Activated naive CD4-positive, alpha-beta T cell treated with anti-CD3 and anti-CD28 coated beads, Interleukin-2, amount 50 U/mL, for 24 hours (primary cell): ENCODE measurements around the gene ADCYAP1.

Source experiments
- H3K27ac Mint-ChIP-seq: one replicate; pipeline ENCODE4 v1.8.0; 2021; ENCODE audit warnings: mild to moderate bottlenecking, mixed read lengths
- H3K27me3 Mint-ChIP-seq: one replicate; pipeline ENCODE4 v1.8.0; 2021; ENCODE audit warnings: mixed read lengths
- H3K36me3 Mint-ChIP-seq: one replicate; pipeline ENCODE4 v1.8.0; 2021; ENCODE audit warnings: mixed read lengths
- H3K4me1 Mint-ChIP-seq: one replicate; pipeline ENCODE4 v1.8.0; 2021; ENCODE audit warnings: mixed read lengths
- H3K4me3 Mint-ChIP-seq: one replicate; pipeline ENCODE4 v1.8.0; 2021; ENCODE audit warnings: mild to moderate bottlenecking, mixed read lengths
- H3K9me3 Mint-ChIP-seq: one replicate; pipeline ENCODE4 v1.8.0; 2021; ENCODE audit warnings: mixed read lengths

The ADCYAP1 gene

GRCh38 chr18:936941-937340, 32.3 kb downstream of the ADCYAP1 start:
- Mint-ChIP-seq H3K27me3 (peaks cover 15% of the 10 kb centered on the region), H3K27ac (no peak overlapping the region), H3K9me3 (no peaks in the 10 kb centered on the region), H3K36me3 (no peaks in the 10 kb centered on the region), H3K4me3 (no peak overlapping the region), H3K4me1 (no peaks in the 10 kb centered on the region)

GRCh38 chr18:939166-939565, 34.5 kb downstream of the ADCYAP1 start:
- H3K4me1 Mint-ChIP-seq: no peaks in the 10 kb centered on the region
- H3K27ac Mint-ChIP-seq: no peak overlapping the region
- peaks cover 12% of the 10 kb centered on the region for H3K27me3 Mint-ChIP-seq
- H3K4me3 Mint-ChIP-seq: no peak overlapping the region
- no peaks in the 10 kb centered on the region for H3K36me3 Mint-ChIP-seq
- H3K9me3 Mint-ChIP-seq: no peaks in the 10 kb centered on the region

GRCh38 chr18:939958-940357, 35.3 kb downstream of the ADCYAP1 start:
- Mint-ChIP-seq H3K9me3 (no peaks in the 10 kb centered on the region), H3K36me3 (no peaks in the 10 kb centered on the region), H3K4me3 (no peak overlapping the region)

GRCh38 chr18:941331-941730, 36.7 kb downstream of the ADCYAP1 start:
- Mint-ChIP-seq H3K4me1 (no peaks in the 10 kb centered on the region), H3K4me3 (no peak overlapping the region), H3K36me3 (no peaks in the 10 kb centered on the region), H3K27me3 (peaks cover 8% of the 10 kb centered on the region), H3K27ac (no peak overlapping the region), H3K9me3 (no peaks in the 10 kb centered on the region)

More at GRCh38 chr18:939958-940357, 35.3 kb downstream of the ADCYAP1 start:
- no peak overlapping the region for H3K27ac Mint-ChIP-seq
- peaks cover 12% of the 10 kb centered on the region for H3K27me3 Mint-ChIP-seq
- H3K4me1 Mint-ChIP-seq: no peaks in the 10 kb centered on the region

- Mint-ChIP-seq H3K27ac (no peak overlapping the region), H3K4me1 (no peaks in the 10 kb centered on the region), H3K27me3 (peaks cover 6% of the 10 kb centered on the region), H3K36me3 (no peaks in the 10 kb centered on the region), H3K9me3 (no peaks in the 10 kb centered on the region), H3K4me3 (no peak overlapping the region)
Measured at GRCh38 chr18:944440-944839, 39.8 kb downstream of the ADCYAP1 start.

GRCh38 chr18:949724-950631, 45.3 kb downstream of the ADCYAP1 start:
- Mint-ChIP-seq H3K9me3 (no peaks in the 10 kb centered on the region), H3K27me3 (peaks cover 7% of the 10 kb centered on the region), H3K4me1 (no peaks in the 10 kb centered on the region), H3K36me3 (no peaks in the 10 kb centered on the region), H3K27ac (no peak overlapping the region), H3K4me3 (no peak overlapping the region)

- H3K36me3 Mint-ChIP-seq: no peaks in the 10 kb centered on the region
- peaks cover 11% of the 10 kb centered on the region for H3K27me3 Mint-ChIP-seq
- no peaks in the 10 kb centered on the region for H3K9me3 Mint-ChIP-seq
- no peak overlapping the region for H3K27ac Mint-ChIP-seq
- H3K4me1 Mint-ChIP-seq: no peaks in the 10 kb centered on the region
- no peak overlapping the region for H3K4me3 Mint-ChIP-seq
Measured at GRCh38 chr18:950882-951495, 46.3 kb downstream of the ADCYAP1 start.

- Mint-ChIP-seq H3K4me3 (no peak overlapping the region), H3K27ac (no peak overlapping the region), H3K4me1 (no peaks in the 10 kb centered on the region), H3K36me3 (no peaks in the 10 kb centered on the region), H3K27me3 (peaks cover 17% of the 10 kb centered on the region), H3K9me3 (no peaks in the 10 kb centered on the region)
Measured at GRCh38 chr18:955384-956066, 50.9 kb downstream of the ADCYAP1 start.

GRCh38 chr18:957829-958228, 53.2 kb downstream of the ADCYAP1 start:
- Mint-ChIP-seq H3K4me1 (peaks cover 8% of the 10 kb centered on the region), H3K9me3 (no peaks in the 10 kb centered on the region), H3K27me3 (peaks cover 22% of the 10 kb centered on the region), H3K36me3 (no peaks in the 10 kb centered on the region), H3K27ac (no peak overlapping the region), H3K4me3 (no peak overlapping the region)

- Mint-ChIP-seq H3K27ac (no peak overlapping the region), H3K36me3 (no peaks in the 10 kb centered on the region), H3K27me3 (peaks cover 22% of the 10 kb centered on the region), H3K4me1 (peaks cover 8% of the 10 kb centered on the region), H3K4me3 (no peak overlapping the region), H3K9me3 (no peaks in the 10 kb centered on the region)
Measured at GRCh38 chr18:959854-960253, 55.2 kb downstream of the ADCYAP1 start.
